Mesodermal cell (in vitro differentiated cells): ENCODE results near the gene KLHL40.

Experiments used
- H3K27ac ChIP-seq: 2 replicates; pipeline ENCODE4 v1.7.0; 2013; ENCODE audit warnings: mild to moderate bottlenecking, low read depth, low read length, moderate library complexity; ENCODE audit not compliant: severe bottlenecking
- H3K36me3 ChIP-seq: 2 replicates; pipeline ENCODE4 v1.7.1; 2013; ENCODE audit warnings: mild to moderate bottlenecking, low read length, moderate library complexity; ENCODE audit not compliant: control insufficient read depth, insufficient read depth
- H3K4me1 ChIP-seq: one replicate; pipeline ENCODE4 v1.7.1; 2013; ENCODE audit warnings: mild to moderate bottlenecking, low read length; ENCODE audit not compliant: insufficient read depth, control insufficient read depth, poor library complexity, severe bottlenecking
- H3K4me3 ChIP-seq: 2 replicates; pipeline ENCODE4 v1.7.0; 2013; ENCODE audit warnings: low read length, control low read depth, mild to moderate bottlenecking; ENCODE audit not compliant: insufficient read depth, poor library complexity, severe bottlenecking; ENCODE audit errors: extremely low read depth
- H3K9me3 ChIP-seq: 2 replicates; pipeline ENCODE4 v1.7.1; 2013; ENCODE audit warnings: mild to moderate bottlenecking, low read length, moderate library complexity; ENCODE audit not compliant: control insufficient read depth
- WGBS, 2 experiments: methylation state at CpG; one replicate each; pipeline ENCODE4 v1.1.5; 2013; ENCODE audit warnings: missing lambda C conversion rate in 2 of 2; ENCODE audit not compliant: insufficient coverage in 2 of 2; 5-methylcytosine and 5-hydroxymethylcytosine counted together

KLHL40 gene

DNA sequence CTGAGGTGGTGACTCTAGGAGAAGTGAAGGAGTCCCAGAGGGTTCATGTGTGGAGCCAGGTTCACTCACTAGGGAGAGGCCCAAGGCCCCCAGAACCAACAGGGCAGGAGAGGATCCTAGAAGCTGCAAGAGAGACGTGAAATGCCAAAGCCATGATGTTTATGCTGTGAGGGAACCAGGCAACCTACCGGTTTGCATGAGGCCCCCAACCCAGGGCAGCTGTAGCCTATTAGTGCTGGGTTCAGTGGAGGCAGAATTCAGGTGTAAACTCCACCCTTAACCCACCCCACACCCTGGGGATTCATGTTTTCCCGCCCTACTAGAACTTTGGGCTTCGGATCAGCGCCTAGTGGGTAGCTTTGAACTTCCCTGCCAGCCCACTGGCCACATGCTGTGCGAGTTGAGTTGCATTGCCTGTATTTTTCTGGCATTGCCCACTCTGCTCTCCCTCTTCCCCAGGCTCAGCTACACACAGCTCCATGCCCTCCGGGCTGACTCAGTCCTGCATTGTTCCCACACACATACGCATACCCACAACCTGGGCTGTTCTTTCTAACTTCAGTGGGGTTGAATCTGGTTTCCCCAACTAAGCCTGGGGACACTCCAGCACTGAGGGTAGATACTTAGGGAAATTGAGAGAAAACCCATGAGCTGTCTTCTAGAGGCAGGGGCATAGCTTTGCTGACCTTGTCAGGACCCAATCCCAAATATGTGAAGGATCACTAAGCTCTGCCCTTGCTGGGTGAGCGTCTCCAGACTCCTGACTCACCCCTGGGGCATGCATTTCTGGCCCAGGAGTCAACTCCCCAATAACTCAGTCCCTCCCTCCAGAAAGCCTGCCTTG lies 33.9 kb upstream of the KLHL40 start:
- Histone ChIP-seq H3K9me3 (no peaks in the 10 kb centered on the region), H3K27ac (peak overlapping the region; percentile 91), H3K4me3 (no peak overlapping the region), H3K36me3 (peaks cover 39% of the 10 kb centered on the region), H3K4me1 (peaks cover 47% of the 10 kb centered on the region)
- WGBS, 2 experiments: 44 to 52% methylated on average over 6 to 7 of the region's 9 CpGs

DNA sequence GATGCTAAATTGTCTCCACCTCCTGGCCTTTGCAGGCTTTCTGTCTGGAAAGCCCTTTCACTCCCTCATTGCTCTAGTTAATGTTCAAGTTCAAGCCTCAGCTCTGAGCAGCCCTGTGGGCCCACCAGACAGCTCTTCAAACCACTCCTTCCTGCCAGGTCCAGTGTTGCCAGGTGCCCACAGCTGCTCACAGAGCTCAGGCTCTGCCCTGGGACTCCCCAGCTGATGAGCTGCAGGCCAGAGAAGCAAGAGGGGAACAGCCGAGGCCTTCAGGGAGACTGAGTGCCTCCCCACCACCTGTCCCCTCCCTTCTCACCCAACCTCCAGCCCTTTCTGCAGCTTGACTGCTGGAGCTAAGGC lies 33.1 kb upstream of the KLHL40 start:
- Histone ChIP-seq H3K4me3 (no peak overlapping the region), H3K27ac (peak overlapping the region; percentile 91), H3K4me1 (peaks cover 47% of the 10 kb centered on the region), H3K36me3 (peaks cover 32% of the 10 kb centered on the region), H3K9me3 (no peaks in the 10 kb centered on the region)
- WGBS, 2 experiments: 80 to 90% methylated on average over 1 of the region's 1 CpG

DNA sequence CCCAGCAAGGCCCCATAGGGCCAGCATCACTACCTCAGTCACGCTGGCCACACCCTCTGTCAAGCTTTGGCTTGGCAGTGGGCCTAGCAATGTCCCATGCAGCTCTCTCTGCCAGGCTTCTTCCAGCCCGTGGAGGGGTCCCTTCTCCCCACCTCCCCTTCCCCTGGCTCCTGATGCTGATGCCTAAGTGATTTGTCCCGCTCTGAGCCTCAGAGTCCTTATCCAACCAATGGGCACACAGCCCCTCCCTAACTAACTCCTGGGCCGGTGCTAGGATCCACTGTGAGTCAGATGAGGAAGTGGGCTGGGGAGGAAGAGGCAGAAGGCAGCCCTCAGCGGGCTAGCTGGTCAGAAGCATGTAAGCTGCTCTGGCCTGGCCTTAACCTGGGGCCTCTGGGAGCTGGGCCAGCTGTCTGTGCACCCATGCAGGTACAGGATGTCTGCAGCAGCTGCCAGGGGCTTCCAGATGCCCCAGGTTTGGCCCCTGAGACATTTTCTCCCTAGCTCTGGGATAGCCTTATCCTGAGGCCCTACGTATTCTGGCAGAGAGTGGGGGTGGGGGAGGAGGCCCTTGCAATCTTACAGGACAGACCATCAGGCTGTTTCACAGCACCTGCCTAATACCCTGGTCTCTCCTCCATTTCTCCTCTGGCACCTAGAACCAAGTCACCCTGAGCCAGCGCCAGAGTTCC lies 32.6 kb upstream of the KLHL40 start:
- Histone ChIP-seq H3K4me1 (peaks cover 42% of the 10 kb centered on the region), H3K36me3 (peaks cover 26% of the 10 kb centered on the region), H3K9me3 (no peaks in the 10 kb centered on the region), H3K27ac (peak overlapping the region; percentile 91), H3K4me3 (peak overlapping the region; percentile 63)
- 24 to 66% methylated on average over 4 of the region's 7 CpGs for WGBS, 2 experiments

DNA sequence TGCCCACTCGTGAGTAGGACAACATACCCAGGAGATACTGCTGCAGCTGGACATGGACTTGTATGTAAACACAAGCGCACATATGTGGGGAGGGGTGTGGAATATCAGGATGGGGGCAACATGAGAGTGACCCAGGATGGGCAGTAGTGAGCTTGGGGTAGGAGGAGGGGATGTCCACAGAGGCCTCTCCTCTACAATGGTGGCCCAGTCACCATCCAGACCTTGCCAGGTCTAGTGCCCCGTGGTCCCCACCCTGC lies 32.1 kb upstream of the KLHL40 start:
- Histone ChIP-seq H3K4me1 (peaks cover 40% of the 10 kb centered on the region), H3K4me3 (peak overlapping the region; percentile 63), H3K27ac (peak overlapping the region; percentile 24), H3K36me3 (peaks cover 22% of the 10 kb centered on the region), H3K9me3 (no peaks in the 10 kb centered on the region)
- WGBS, 2 experiments: 100% methylated on average over 2 to 3 of the region's 3 CpGs

DNA sequence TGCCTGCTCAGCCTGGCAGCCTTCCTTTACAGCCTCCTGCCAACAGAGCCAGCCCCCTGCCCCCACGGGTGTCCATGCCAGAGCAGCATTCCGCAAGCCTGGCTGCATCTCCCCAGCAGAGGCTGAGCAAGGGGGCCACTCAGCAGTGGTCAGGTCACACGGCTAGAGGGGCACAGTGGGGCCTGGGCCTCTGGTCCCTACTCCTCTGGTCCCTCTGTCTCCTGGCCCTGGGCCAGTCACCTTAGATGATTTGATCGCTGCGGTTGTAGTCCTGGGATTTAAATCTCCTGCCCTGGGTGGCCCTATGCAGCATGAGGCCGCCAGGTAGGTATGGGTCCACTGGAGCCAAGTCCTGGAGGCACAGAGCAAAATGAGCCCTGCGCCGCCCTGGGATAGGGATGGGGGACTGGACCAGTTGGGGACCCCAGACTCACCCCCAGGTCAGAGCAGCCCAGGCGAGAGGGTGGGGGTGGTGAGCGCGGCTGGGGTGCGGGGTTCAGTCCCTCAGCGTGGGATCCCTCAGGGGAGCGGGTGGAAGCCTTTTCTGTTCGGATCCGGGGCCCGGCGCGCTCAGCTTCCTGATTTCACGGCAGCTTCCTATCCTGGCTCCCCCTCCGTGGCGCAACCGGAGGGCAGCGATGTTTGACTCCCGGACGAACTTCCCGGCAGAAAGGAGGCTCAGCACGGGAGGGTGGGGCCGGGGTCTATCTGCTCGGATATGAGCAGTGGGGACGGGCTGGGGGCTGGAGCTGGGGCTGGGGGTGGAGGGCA lies 31.6 kb upstream of the KLHL40 start, which contains the start of gene ZBTB47:
ZBTB47 (plus strand) TSS at position 138 of the 771 bp plus-strand sequence. CDS start 4,659 bp downstream, outside the sequence.
- WGBS, 2 experiments: 21 to 27% methylated on average over 21 to 23 of the region's 31 CpGs
- peak within 1 kb of the TSS; percentile 57 for H3K27ac ChIP-seq

DNA sequence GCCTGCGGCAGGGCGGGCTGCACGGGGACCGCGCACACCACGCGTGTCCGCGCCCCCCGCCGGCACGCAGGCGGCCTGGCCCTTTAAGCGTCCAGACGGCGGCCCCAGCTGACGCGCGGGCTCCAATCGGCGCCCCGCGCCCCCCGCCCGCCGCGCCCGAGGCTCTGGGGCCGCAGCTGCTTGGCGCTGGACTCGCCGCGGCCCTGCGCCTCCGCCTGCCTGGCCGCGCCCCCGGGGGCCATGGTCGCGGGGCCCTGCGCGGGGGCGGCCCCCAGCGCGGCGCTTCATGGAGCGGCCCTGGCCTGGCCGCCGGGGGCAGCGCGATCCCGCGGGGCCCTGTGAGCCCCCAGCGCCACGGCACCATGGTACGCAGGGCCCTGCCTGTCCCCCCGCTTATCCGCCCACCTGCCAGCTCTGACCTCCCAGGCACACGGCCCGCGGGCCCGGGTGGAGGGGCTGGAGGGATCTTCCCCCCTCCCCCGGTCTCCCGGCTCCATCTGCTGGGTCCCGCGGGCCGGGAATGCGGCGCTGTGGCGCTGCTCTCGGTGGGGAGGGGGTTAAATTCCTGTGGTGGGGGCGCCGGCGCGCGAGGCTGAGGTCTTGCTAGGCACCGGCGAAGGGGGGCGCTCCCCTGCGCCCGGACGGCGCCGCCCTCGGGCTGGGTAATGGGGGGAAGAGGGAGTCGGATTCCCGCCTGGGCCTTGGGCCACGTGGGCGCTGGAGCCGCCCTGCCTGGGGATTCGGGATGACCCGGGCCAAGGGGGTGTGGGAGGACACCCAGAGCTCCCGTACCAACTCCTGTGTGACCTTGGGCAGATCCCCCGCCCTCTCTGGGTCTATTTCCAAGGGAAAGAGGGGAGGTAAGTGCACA lies 30.8 kb upstream of the KLHL40 start:
- Histone ChIP-seq H3K9me3 (no peaks in the 10 kb centered on the region), H3K27ac (peak overlapping the region; percentile 57), H3K4me3 (peak overlapping the region; percentile 63), H3K4me1 (peaks cover 39% of the 10 kb centered on the region), H3K36me3 (peaks cover 8% of the 10 kb centered on the region)
- WGBS, 2 experiments: 1 to 3% methylated on average over 44 to 53 of the region's 94 CpGs

More for the DNA sequence above, 31.6 kb upstream of the KLHL40 start, which contains the start of gene ZBTB47:
- peaks cover 38% of the 10 kb centered on the region for H3K4me1 ChIP-seq
- H3K9me3 ChIP-seq: no peaks in the 10 kb centered on the region
- H3K4me3 ChIP-seq: peak within 1 kb of the TSS; percentile 63
- peaks cover 16% of the 10 kb centered on the region for H3K36me3 ChIP-seq

DNA sequence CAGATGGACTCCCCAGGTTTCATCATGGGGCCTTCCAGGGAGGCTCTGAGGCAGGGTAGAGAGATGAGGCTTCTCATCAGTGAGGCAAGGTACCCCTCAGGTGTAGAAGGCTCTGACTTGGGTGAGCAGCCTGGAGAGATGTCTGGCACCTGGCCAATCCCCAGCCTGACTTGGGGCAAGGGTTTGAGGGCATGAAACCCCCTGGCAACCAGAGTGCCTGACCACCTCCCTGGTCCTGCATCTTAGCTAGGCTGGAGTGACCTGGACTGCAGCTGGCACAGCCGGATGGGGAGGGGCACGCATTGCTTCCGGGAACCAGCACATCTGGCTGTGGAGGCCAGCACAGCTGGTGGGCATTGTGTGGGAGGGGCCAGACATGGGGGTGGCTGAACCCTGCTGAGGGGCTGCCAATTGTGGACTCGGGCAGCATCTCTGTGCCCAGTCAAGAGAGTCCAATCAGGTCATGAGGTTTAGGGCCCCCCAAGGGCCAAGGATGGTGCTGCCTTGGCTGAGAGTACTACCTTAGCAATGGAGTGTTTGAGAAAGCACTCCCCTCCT lies 29.9 kb upstream of the KLHL40 start:
- H3K27ac ChIP-seq: peak overlapping the region; percentile 57
- WGBS, 2 experiments: 63 to 85% methylated on average over 4 of the region's 4 CpGs
- H3K9me3 ChIP-seq: no peaks in the 10 kb centered on the region
- no peaks in the 10 kb centered on the region for H3K36me3 ChIP-seq
- peaks cover 40% of the 10 kb centered on the region for H3K4me1 ChIP-seq
- H3K4me3 ChIP-seq: peak overlapping the region; percentile 63

DNA sequence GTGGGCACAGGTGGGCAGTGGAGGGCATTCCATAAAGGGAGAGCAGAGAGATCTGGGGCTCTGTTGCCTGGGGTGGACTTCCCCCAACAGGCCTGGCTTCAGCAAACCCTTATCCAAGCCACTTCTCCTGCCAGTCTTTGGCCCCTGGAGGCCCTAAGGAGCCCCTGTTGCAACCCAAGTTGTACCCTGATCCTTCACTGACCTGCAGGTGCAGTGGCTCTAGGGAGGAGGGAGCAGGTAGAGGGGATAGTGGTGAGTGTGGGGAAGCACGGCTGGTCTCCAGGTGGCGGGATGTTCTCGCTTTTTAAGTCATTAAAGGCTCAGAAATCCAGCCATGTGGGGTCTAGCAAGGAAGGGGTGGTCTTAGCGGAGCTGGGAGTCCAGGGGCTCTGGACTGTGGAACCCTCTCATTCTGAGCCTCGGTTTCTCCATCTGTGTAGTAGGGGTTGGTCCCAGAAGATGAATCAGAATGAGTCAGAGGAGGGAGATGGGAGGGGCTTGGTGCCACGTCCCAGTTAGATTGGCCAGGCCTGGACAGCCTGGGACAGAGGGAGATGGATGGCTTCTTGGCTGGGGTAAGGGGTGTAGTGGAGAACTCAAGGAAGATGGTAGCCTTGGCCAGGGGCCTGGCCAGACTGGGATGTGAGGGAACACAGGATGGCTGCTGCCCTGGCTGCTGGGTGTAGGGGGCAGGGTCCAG lies 29.2 kb upstream of the KLHL40 start:
- Histone ChIP-seq H3K27ac (no peak overlapping the region), H3K4me1 (peaks cover 33% of the 10 kb centered on the region), H3K4me3 (no peak overlapping the region), H3K36me3 (no peaks in the 10 kb centered on the region), H3K9me3 (no peaks in the 10 kb centered on the region)
- 85 to 88% methylated on average over 5 to 6 of the region's 6 CpGs for WGBS, 2 experiments

DNA sequence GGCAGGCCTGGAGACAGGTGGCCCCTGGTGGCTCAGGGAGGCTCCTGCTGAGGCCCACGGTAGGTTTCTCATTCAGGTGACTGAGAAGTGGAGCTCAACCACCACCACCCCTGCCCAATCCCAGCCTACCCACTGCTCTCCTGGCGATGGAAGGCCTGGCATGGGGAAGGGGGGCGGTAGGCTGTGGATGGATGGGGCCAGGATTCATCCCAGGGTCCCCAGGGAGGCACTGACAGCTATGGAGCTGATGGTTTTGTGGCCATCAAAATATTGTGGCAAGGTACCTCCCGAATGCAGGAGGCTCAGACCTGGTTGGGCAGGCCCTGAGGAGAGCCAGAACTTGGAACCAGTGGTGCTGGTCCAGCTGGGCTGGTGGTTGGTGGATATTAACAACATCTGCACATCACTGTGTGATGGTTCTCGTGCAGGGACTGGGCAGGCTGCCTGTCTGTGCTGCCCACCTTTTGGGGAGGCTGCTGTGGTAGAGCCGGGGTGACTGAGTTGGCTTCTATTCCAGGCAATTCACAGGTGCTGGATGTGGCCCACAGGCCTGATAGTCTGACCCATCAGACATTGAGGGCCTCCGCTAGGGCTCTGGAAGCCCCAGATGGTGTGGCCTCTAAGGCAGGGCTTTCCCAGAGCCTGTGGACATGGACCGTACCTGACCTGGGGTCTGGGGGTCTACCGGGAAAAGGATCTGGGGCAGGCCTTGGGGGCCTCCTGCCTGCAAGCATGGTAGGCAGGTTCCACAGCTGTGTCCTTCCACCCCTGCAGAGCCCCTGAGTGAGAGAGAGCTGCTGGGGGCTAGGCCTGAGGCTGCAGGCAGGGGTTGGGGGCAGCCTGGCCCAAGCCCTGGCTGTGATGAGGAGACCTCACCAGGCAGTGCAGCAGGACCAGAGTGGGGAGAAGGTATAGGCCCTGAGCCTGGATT lies 28.4 kb upstream of the KLHL40 start:
- WGBS, 2 experiments: 89 to 98% methylated on average over 6 to 7 of the region's 9 CpGs
- Histone ChIP-seq H3K27ac (no peak overlapping the region), H3K36me3 (peaks cover 8% of the 10 kb centered on the region), H3K4me3 (no peak overlapping the region), H3K9me3 (no peaks in the 10 kb centered on the region), H3K4me1 (peaks cover 25% of the 10 kb centered on the region)
